Lung (tissue), 4 donors: Measurements from ENCODE around the gene CALHM4. TPM values are rescaled to one million over a fixed set of nuclear protein-coding genes. Genes with fewer than 3 reads are reported as not detected.

Experiments
- polyA plus RNA-seq, 2 donors: library from polyadenylated mRNA; stranded (reverse); fragments of 200-250 nt; gene quantifications; one replicate each; pipeline ENCODE4 v1.2.1, GENCODE V29; 2013
- total RNA-seq, 2 donors: library from RNA; depleted of rRNA in 1 of 2; stranded (reverse); fragments of >200 nt in 1 of 2; gene quantifications; one replicate each; pipeline ENCODE4 v1.2.1, GENCODE V29; 2014 to 2021
- donor health status: Bipolar disorder and iron deficiency.
- donor health status: healthy.
- donor health status: DM: yes; HTN: yes; CAD: no.

CALHM4 gene
- total and polyA plus RNA-seq, 4 donors, result not detected

Other genes starting within 250 kb of the CALHM4 start
- gene DSE, start 182.8 kb upstream of the CALHM4 start, total RNA-seq, result 10 to 100 TPM; 44.5 to 46.9 TPM
- 10 to 100 TPM in 1 of 2 donors, 1 to 10 TPM in 1; 5.4 to 40.3 TPM for gene DSE, start 182.8 kb upstream of the CALHM4 start, polyA plus RNA-seq
- gene CALHM6, start 92.4 kb upstream of the CALHM4 start, total RNA-seq, result 1 to 10 TPM; 2.1 to 6.0 TPM
- gene CALHM6, start 92.4 kb upstream of the CALHM4 start, polyA plus RNA-seq, result 10 to 100 TPM in 1 of 2 donors, 1 to 10 TPM in 1; 9.2 to 20.8 TPM
- 1 to 10 TPM; 1.3 to 3.0 TPM for gene CALHM5, start 42.1 kb upstream of the CALHM4 start, total RNA-seq
- under 1 TPM; 0.41 to 0.69 TPM for gene CALHM5, start 42.1 kb upstream of the CALHM4 start, polyA plus RNA-seq
- under 1 TPM; 0.25 to 0.28 TPM for gene TRAPPC3L, start 8.1 kb upstream of the CALHM4 start, total RNA-seq
- under 1 TPM in 1 of 2 donors, not detected in 1; 0.07 TPM for gene TRAPPC3L, start 8.1 kb upstream of the CALHM4 start, polyA plus RNA-seq
- gene RWDD1, start 17.8 kb downstream of the CALHM4 start, total RNA-seq, result 10 to 100 TPM; 27.2 to 28.6 TPM
- 10 to 100 TPM; 28.6 to 66.9 TPM for gene RWDD1, start 17.8 kb downstream of the CALHM4 start, polyA plus RNA-seq
- 10 to 100 TPM; 20.6 to 46.1 TPM for gene RSPH4A, start 62.7 kb downstream of the CALHM4 start, total RNA-seq
- 1 to 10 TPM; 5.4 to 9.0 TPM for gene RSPH4A, start 62.7 kb downstream of the CALHM4 start, polyA plus RNA-seq
- 10 to 100 TPM in 1 of 2 donors, 1 to 10 TPM in 1; 8.3 to 23.5 TPM for gene ZUP1, start 115.0 kb downstream of the CALHM4 start, total RNA-seq
- gene ZUP1, start 115.0 kb downstream of the CALHM4 start, polyA plus RNA-seq, result 10 to 100 TPM in 1 of 2 donors, 1 to 10 TPM in 1; 6.4 to 17.0 TPM
- gene KPNA5, start 127.5 kb downstream of the CALHM4 start, total RNA-seq, result 10 to 100 TPM; 11.2 to 34.3 TPM
- 1 to 10 TPM; 2.2 to 3.4 TPM for gene KPNA5, start 127.5 kb downstream of the CALHM4 start, polyA plus RNA-seq
- gene FAM162B, start 212.0 kb downstream of the CALHM4 start, total RNA-seq, result 10 to 100 TPM in 1 of 2 donors, 1 to 10 TPM in 1; 4.7 to 64.4 TPM
- 1 to 10 TPM; 3.9 to 5.1 TPM for gene FAM162B, start 212.0 kb downstream of the CALHM4 start, polyA plus RNA-seq